HG03442 (cell line): ENCODE measurements around the gene BPIFB6.
"Not testable (repeated sequence)": the region's sequence is repeated elsewhere in the genome, so short reads cannot be mapped to it uniquely, and the experiment has no call there.

Experiments used
- ATAC-seq: cut with Tn5 transposase; IDR thresholded peaks from one replicate; pipeline ENCODE4 v1.9.1; 2021; ENCODE audit warnings: mild to moderate bottlenecking, moderate library complexity; ENCODE audit not compliant: unreplicated experiment

The BPIFB6 gene

DNA sequence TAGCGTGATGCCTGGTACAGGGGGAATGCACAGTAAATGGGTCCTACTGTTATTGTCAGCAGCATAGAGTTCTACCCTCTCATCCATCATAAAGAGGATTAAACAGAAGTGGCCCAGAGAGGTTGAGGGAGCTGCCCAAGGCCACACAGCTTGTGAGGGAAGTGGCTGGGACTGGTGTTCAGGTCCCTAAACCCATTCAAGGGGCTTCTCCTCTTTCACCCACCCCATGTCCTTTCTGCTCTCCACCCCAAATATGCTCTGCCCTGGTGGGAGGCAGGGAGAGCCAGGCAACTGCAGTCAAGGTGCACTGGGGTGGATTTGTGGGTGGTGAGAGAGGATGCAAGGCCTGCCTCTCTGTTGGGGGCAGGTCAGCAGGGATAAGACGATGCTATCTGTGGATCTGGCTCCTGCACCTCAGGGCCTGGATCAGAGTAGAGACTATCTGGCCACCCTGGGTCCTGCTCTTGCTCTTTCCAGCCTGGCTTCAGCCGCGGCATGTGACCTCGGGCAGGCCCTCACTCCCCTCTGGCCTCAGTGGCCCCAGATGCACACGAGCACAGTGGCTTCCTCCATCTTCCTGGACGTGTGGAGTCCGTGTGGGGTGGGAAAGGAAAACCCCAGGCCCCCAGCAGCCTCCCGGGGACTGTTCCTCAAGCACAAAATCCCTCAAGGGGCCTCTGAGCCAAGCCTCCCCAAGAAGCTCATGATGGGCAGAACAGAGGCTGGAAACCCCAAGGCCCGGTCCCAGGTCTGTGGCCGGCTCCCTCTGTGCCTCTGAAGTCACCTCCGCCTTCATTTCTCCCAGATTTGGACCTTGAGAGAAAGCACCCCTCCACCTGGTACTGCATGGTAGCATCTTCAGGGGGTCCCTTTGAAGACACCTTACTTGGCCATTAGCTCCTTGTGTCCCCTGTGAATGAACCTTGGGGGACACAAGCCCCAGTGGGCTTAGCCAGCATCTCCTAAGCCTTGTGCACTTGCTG lies 3.4 kb upstream of the BPIFB6 start:
- ATAC-seq: no peak

DNA sequence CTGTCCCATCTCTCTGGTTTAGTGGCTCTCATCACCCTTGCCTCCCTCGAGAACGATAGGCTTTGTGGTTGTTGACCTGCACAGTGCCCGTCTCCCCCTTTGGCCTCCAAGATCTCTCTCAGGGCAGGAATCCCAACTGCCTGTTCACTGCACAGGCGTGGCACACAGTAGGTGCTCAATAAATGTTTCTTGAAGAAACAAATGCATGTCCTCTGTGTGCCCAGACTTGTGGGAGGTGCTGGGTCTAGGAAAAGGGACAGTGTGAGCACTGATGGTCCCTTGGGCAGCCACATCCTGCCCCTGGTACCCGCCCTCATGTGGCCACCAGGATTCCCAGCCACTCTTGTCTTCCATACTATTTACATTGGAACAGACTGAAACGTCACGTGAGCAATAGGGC lies 2.6 kb upstream of the BPIFB6 start:
- ATAC-seq: no peak

DNA sequence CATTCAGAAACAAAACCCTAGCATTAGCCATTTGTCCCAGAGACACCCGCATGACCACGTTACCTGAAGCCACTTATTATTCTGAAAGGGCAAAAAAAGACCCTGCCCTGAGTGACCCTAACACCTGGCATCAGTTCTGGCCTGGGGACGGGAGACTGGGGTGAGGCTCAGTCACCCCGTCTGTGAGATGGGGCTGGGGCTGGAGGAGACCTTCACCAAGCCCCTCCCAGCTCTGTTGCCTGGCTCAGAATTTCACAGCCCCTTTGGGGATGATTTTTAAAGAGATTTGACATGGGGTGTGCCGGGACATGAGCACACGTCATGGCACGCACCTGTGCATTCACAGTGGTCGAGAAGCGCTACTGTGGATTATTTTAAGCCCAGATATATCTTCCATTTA lies 1.4 kb upstream of the BPIFB6 start:
- ATAC-seq: no peak

GRCh38 chr20:33030569-33030968 lies 879 bp upstream of the BPIFB6 start:
- ATAC-seq: no peak

GRCh38 chr20:33032555-33032954 lies 1.1 kb downstream of the BPIFB6 start:
- ATAC-seq: no peak

DNA sequence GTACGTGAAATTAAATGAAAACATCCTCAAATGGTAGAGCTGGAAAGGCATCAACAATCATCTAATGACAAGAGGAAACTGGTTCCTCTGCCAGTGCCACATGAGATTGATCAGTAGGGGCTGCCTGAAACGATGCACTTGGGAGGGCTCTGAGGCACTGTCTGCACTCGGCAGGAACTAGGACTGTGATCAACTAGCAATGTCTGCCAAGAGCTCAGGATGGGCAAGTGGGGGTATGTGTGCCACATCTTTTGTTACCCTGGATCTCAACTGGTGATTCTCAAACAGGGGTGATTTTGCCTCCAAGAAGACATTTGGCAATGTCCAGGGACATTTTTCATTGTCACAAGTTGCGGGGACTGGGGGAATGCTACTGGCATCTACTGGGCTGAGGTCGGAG lies 1.9 kb downstream of the BPIFB6 start:
- ATAC-seq: no peak

GRCh38 chr20:33034115-33034514 lies 2.7 kb downstream of the BPIFB6 start:
- ATAC-seq: no peak

DNA sequence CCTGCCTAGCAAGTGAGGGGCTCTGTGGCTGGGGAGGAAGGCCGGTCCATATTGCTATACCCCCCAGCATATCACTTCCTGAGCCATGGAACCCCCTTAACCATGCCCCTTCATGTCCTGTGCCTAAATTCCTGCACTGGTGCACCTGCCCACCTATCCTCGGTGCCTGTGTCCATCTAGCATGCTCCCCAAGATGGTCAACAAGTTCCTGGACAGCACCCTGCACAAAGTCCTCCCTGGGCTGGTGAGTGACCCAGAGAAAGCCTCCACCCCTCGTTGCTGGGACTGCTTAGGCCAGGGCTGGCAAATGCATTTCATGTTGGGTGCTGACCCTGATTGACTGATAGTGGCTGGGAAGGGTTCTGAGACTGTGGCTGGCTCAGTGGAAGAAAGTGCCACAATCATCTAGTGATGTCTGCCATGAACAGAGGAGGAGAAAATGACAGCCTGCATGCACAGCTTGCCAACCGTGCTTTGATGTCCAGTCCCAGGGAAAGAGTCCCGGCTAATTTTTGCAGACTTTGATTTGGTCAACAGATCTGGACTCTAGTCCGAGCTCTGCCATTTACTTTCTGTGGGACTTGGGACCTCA lies 3.5 kb downstream of the BPIFB6 start:
- no peak for ATAC-seq

DNA sequence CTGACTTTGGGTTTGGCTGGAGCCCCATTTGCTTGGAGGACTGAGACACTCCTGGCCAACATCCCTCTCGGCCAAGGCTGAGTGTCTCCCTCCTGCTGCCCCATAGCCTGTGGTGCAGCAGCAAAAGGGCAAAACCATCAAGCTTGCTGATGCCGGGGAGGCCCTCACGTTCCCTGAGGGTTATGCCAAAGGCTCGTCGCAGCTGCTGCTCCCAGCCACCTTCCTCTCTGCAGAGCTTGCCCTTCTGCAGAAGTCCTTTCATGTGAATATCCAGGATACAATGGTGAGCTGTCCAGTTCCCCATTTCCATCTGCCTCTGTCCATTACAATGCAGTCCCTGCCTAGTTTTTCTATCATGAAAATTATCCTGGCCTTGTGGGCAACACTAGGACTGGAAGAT lies 6.0 kb downstream of the BPIFB6 start:
- ATAC-seq: no peak

DNA sequence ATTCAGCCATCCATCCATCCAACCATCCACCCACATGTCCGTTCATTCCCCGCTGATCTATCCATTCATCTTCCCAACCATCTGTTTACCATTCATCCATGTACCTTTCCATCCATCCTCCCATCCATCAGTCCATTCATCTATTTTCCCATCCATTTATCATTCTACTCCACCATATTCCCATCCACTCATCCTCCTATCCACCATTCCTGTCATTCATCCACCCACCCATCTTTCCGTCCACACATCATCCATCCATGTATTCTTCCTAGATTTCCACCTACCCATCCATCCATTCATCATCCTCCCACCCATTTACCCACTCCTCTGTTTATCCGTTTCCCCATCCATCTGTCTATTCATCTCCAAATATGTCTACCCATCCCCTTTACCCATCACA lies 6.8 kb downstream of the BPIFB6 start:
- no peak for ATAC-seq

- no peak for ATAC-seq
Measured at GRCh38 chr20:33042430-33042829, 11.0 kb downstream of the BPIFB6 start.

- no peak for ATAC-seq
Measured at GRCh38 chr20:33042983-33043730, 11.7 kb downstream of the BPIFB6 start.

GRCh38 chr20:33043731-33044181 lies 12.3 kb downstream of the BPIFB6 start:
- ATAC-seq: no peak

- ATAC-seq: not testable (repeated sequence)
Measured at GRCh38 chr20:33045129-33045721, 13.8 kb downstream of the BPIFB6 start.

DNA sequence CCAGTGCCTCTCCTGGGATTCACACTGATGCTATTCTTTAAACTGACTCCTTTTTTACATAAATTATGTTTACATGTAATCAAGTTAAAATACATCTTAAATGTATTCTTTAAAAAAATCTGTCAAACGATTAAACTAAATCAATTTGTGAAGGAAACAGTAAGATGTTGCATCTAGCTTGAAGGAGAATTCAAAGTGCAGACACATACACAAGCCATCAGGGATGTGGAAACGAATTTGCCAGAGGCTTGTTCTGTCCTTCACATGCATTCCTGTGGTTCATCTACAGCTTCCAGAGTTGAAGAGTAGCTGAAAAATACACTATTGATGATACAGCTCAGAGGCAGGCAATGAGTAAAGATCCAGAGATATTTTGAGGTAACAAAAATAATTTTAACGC lies 15.0 kb downstream of the BPIFB6 start:
- no peak for ATAC-seq

DNA sequence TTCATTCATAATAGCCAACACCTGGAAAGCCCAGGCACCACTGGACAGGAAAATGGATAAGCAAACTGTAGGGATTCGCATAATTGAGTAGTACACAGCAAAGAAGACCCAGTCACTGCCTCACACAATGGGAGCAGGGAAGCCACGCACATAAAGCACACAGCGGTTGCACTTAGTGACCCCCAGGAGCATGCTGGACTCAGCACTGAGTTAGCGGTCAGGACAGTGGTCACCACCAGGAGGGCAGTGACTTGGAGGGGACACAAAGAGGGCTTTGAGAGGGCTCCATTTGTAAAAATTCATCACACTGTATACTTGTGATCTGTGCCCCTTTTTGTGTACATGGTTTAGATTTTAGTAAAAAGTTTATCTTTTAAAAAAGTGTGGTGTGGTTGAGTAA lies 19.9 kb downstream of the BPIFB6 start:
- ATAC-seq: no peak

DNA sequence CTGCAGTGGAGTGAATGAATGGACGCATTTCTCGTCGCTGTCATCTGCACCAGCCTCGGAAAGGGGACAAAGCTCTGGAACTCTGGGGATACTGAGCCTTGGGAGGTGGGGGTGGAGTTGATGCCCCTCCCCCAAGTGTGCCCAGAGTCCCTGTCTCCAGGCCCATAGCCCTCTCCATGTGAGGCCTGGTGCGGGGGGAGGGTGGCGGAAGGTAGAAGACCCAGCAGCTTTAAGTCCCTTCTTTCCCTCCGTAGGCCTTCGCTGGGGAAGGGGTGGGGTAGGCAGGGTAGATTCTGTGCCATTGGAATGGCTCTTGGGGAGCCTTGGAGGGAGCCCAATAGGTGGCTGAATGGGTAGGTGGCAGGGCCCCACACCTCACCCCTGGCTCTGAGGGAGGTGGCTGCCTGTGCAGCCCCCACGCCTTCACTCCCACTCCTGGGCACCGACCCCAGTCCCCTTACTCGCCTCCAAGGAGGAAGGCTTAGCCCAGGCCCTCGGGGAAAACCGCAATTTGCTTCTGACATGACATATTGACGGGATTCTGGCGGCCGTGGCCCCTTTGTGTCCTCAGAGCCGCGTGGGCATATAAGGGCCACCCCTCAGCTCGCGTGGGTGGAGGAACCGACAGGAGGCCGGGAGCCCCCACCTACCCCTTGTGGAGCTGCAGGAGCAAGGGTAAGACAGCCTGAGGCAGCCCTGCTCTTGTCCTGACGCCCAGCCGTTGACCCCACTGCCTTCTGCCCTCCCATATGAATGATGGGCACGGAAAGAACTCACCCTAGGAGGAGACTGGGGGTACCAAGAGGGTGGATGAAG lies 22.1 kb downstream of the BPIFB6 start, which contains the start of gene BPIFB3:
TSS of gene BPIFB3 (plus strand) at position 613 of the 816 bp plus-strand sequence. CDS start 1,533 bp downstream, outside the sequence.
- no peak for ATAC-seq

DNA sequence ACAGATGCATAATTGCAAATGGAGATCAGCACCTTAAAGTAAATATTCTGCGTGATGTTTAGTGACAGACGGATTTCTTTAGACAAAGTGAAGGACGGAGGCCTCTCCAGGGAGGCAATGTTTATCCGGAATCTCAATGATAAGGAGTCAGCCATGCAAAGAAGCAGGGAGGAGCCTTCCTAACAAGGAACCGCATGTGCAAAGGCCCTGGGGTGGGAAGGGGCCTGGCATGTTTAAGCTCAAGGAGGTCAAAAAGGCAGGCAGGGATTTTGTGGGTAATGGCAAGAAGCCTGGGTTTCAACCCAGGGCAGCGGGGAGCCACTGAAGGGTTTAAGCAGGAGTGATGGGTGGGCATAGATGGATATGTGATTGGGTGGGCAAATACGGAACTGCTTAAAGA lies 22.9 kb downstream of the BPIFB6 start:
- no peak for ATAC-seq

DNA sequence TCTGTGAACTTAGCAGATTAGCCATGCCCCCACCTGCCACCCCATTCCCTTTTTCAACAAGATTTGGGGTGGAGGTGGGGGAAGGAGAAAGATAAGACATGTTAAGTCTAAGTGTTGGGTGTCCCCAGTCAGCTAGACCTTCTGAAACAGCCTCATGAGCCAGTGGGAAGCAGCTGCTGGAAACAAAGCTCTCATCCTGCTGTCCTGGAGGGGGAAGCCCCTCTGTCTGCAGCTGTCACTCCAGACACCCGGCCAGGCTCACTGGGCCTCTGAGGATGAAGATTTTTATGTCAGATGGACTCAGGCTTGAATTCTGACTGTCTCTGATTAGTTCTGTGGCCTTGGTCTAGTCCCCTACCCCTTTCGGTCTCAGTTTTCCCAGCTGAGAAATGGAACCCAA lies 23.3 kb downstream of the BPIFB6 start:
- no peak for ATAC-seq

GRCh38 chr20:33059136-33059535 lies 27.7 kb downstream of the BPIFB6 start:
- ATAC-seq: no peak
